ENCODE measurements around the gene GCH1.

DNA sequence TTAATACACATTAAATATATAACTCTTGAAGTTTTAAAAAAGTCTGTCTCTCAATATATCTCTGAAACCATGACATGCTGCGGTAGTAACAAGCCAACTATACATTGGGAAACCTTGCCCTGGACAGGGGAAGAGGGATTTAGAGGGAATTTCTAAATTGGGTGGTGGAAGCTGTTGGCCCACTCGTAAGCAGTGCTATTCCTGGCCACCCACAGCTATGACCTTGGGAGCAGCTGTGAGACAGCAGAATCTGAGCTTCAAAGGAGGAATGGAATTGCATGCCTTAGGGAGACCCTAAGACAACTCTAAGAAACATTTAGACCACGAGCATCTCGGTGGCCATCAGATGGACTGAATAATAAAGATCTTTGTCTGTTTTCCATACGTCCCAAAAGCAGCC lies 15.8 kb upstream of the GCH1 start:
- TF ChIP-seq, protein P1, sequence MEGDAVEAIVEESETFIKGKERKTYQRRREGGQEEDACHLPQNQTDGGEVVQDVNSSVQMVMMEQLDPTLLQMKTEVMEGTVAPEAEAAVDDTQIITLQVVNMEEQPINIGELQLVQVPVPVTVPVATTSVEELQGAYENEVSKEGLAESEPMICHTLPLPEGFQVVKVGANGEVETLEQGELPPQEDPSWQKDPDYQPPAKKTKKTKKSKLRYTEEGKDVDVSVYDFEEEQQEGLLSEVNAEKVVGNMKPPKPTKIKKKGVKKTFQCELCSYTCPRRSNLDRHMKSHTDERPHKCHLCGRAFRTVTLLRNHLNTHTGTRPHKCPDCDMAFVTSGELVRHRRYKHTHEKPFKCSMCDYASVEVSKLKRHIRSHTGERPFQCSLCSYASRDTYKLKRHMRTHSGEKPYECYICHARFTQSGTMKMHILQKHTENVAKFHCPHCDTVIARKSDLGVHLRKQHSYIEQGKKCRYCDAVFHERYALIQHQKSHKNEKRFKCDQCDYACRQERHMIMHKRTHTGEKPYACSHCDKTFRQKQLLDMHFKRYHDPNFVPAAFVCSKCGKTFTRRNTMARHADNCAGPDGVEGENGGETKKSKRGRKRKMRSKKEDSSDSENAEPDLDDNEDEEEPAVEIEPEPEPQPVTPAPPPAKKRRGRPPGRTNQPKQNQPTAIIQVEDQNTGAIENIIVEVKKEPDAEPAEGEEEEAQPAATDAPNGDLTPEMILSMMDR (IDR thresholded peaks at IDR 0.05; ENCODE audit: low read length) = no peak
- TF ChIP-seq EZH2phosphoT487 (IDR thresholded peaks at IDR 0.05; ENCODE audit: low read length) = no peak

All from MM.1S (cell line).